ENCODE results near the gene CABP4. TPM values are rescaled to one million over a fixed set of nuclear protein-coding genes. Genes with fewer than 3 reads are reported as not detected.

CABP4 gene
- total RNA-seq, 2 experiments from 2014 or later = 0.27 to 0.28 TPM

GRCh38 chr11:67437809-67438157, 17.4 kb upstream of the CABP4 start:
- DNase-seq = no peak
- peaks cover 45% of the 10 kb centered on the region for H3K36me3 Mint-ChIP-seq
- H3K9me3 Mint-ChIP-seq = no peaks in the 10 kb centered on the region
- peaks cover 41% of the 10 kb centered on the region for H3K4me1 Mint-ChIP-seq
- H3K27me3 Mint-ChIP-seq = no peaks in the 10 kb centered on the region
- H3K27ac Mint-ChIP-seq = peak overlapping the region; percentile 93
- peak overlapping the region; percentile 91 for H3K4me3 Mint-ChIP-seq

- DNase-seq = peak; percentile 92
- peaks cover 45% of the 10 kb centered on the region for H3K36me3 Mint-ChIP-seq
- peaks cover 39% of the 10 kb centered on the region for H3K4me1 Mint-ChIP-seq
- no peaks in the 10 kb centered on the region for H3K9me3 Mint-ChIP-seq
- peak overlapping the region; percentile 91 for H3K4me3 Mint-ChIP-seq
- peak overlapping the region; percentile 93 for H3K27ac Mint-ChIP-seq
- H3K27me3 Mint-ChIP-seq = no peaks in the 10 kb centered on the region
Observed at GRCh38 chr11:67438158-67438902, 16.8 kb upstream of the CABP4 start.

- peak overlapping the region; percentile 93 for H3K27ac Mint-ChIP-seq
- peak overlapping the region; percentile 91 for H3K4me3 Mint-ChIP-seq
- H3K27me3 Mint-ChIP-seq = no peaks in the 10 kb centered on the region
- no peaks in the 10 kb centered on the region for H3K9me3 Mint-ChIP-seq
- DNase-seq = peak; percentile 55
- peaks cover 42% of the 10 kb centered on the region for H3K4me1 Mint-ChIP-seq
- H3K36me3 Mint-ChIP-seq = peaks cover 42% of the 10 kb centered on the region
Observed at GRCh38 chr11:67439321-67440228, 15.6 kb upstream of the CABP4 start.

- H3K9me3 Mint-ChIP-seq = no peaks in the 10 kb centered on the region
- peak overlapping the region; percentile 93 for H3K27ac Mint-ChIP-seq
- peak overlapping the region; percentile 91 for H3K4me3 Mint-ChIP-seq
- peak; percentile 18 for DNase-seq
- H3K4me1 Mint-ChIP-seq = peaks cover 47% of the 10 kb centered on the region
- no peaks in the 10 kb centered on the region for H3K27me3 Mint-ChIP-seq
- H3K36me3 Mint-ChIP-seq = peaks cover 38% of the 10 kb centered on the region
Observed at GRCh38 chr11:67440229-67441097, 14.7 kb upstream of the CABP4 start.

- Mint-ChIP-seq H3K27me3 (no peaks in the 10 kb centered on the region), H3K4me3 (peak overlapping the region; percentile 34), H3K27ac (no peak overlapping the region), H3K36me3 (peaks cover 33% of the 10 kb centered on the region), H3K4me1 (peaks cover 49% of the 10 kb centered on the region), H3K9me3 (no peaks in the 10 kb centered on the region)
- no peak for DNase-seq
Observed at GRCh38 chr11:67441098-67441563, 14.0 kb upstream of the CABP4 start.

- no peaks in the 10 kb centered on the region for H3K9me3 Mint-ChIP-seq
- peaks cover 53% of the 10 kb centered on the region for H3K4me1 Mint-ChIP-seq
- DNase-seq = no peak
- H3K36me3 Mint-ChIP-seq = peaks cover 27% of the 10 kb centered on the region
- H3K4me3 Mint-ChIP-seq = no peak overlapping the region
- H3K27ac Mint-ChIP-seq = peak overlapping the region; percentile 39
- no peaks in the 10 kb centered on the region for H3K27me3 Mint-ChIP-seq
Observed at GRCh38 chr11:67441731-67442351, 13.3 kb upstream of the CABP4 start.

- peaks cover 20% of the 10 kb centered on the region for H3K36me3 Mint-ChIP-seq
- peaks cover 58% of the 10 kb centered on the region for H3K4me1 Mint-ChIP-seq
- no peaks in the 10 kb centered on the region for H3K27me3 Mint-ChIP-seq
- DNase-seq = no peak
- H3K27ac Mint-ChIP-seq = peak overlapping the region; percentile 85
- no peaks in the 10 kb centered on the region for H3K9me3 Mint-ChIP-seq
- H3K4me3 Mint-ChIP-seq = peak overlapping the region; percentile 62
Observed at GRCh38 chr11:67442504-67443404, 12.4 kb upstream of the CABP4 start.

- Mint-ChIP-seq H3K27ac (peak overlapping the region; percentile 50), H3K4me3 (no peak overlapping the region)
Observed at GRCh38 chr11:67445515-67445914, 9.6 kb upstream of the CABP4 start.

GRCh38 chr11:67448220-67448609, 6.9 kb upstream of the CABP4 start:
- H3K4me3 Mint-ChIP-seq = no peak overlapping the region
- peaks cover 42% of the 10 kb centered on the region for H3K4me1 Mint-ChIP-seq
- H3K36me3 Mint-ChIP-seq = no peaks in the 10 kb centered on the region

More at GRCh38 chr11:67445515-67445914, 9.6 kb upstream of the CABP4 start:
- peaks cover 56% of the 10 kb centered on the region for H3K4me1 Mint-ChIP-seq
- no peaks in the 10 kb centered on the region for H3K36me3 Mint-ChIP-seq
- H3K27me3 Mint-ChIP-seq = no peaks in the 10 kb centered on the region
- H3K9me3 Mint-ChIP-seq = no peaks in the 10 kb centered on the region
- DNase-seq = no peak

GRCh38 chr11:67449116-67449844, 5.9 kb upstream of the CABP4 start:
- Mint-ChIP-seq H3K27ac (no peak overlapping the region), H3K27me3 (no peaks in the 10 kb centered on the region), H3K9me3 (no peaks in the 10 kb centered on the region), H3K4me1 (peaks cover 37% of the 10 kb centered on the region), H3K4me3 (no peak overlapping the region), H3K36me3 (no peaks in the 10 kb centered on the region)
- no peak for DNase-seq

More at GRCh38 chr11:67448220-67448609, 6.9 kb upstream of the CABP4 start:
- DNase-seq = no peak
- H3K27ac Mint-ChIP-seq = no peak overlapping the region
- no peaks in the 10 kb centered on the region for H3K9me3 Mint-ChIP-seq
- no peaks in the 10 kb centered on the region for H3K27me3 Mint-ChIP-seq

GRCh38 chr11:67450796-67451657, 4.1 kb upstream of the CABP4 start:
- no peak overlapping the region for H3K27ac Mint-ChIP-seq
- no peak for DNase-seq
- H3K4me3 Mint-ChIP-seq = no peak overlapping the region
- no peaks in the 10 kb centered on the region for H3K36me3 Mint-ChIP-seq
- no peaks in the 10 kb centered on the region for H3K27me3 Mint-ChIP-seq
- peaks cover 21% of the 10 kb centered on the region for H3K4me1 Mint-ChIP-seq
- H3K9me3 Mint-ChIP-seq = no peaks in the 10 kb centered on the region

- no peak overlapping the region for H3K27ac Mint-ChIP-seq
- no peak for DNase-seq
- H3K36me3 Mint-ChIP-seq = no peaks in the 10 kb centered on the region
- no peak overlapping the region for H3K4me3 Mint-ChIP-seq
- H3K9me3 Mint-ChIP-seq = no peaks in the 10 kb centered on the region
- no peaks in the 10 kb centered on the region for H3K27me3 Mint-ChIP-seq
- peaks cover 15% of the 10 kb centered on the region for H3K4me1 Mint-ChIP-seq
Observed at GRCh38 chr11:67451658-67451976, 3.5 kb upstream of the CABP4 start.

Data from activated naive CD8-positive, alpha-beta T cell treated with anti-CD3 and anti-CD28 coated beads for 36 hours (primary cell).